ENCODE results near the gene ITGB7. TPM values are rescaled to one million over a fixed set of nuclear protein-coding genes. Genes with fewer than 3 reads are reported as not detected.
"Not testable (repeated sequence)": the region's sequence is repeated elsewhere in the genome, so short reads cannot be mapped to it uniquely, and the experiment has no call there.

Gene ITGB7
- total RNA-seq, 1 donor from 2014 or later: 1.6 TPM

DNA sequence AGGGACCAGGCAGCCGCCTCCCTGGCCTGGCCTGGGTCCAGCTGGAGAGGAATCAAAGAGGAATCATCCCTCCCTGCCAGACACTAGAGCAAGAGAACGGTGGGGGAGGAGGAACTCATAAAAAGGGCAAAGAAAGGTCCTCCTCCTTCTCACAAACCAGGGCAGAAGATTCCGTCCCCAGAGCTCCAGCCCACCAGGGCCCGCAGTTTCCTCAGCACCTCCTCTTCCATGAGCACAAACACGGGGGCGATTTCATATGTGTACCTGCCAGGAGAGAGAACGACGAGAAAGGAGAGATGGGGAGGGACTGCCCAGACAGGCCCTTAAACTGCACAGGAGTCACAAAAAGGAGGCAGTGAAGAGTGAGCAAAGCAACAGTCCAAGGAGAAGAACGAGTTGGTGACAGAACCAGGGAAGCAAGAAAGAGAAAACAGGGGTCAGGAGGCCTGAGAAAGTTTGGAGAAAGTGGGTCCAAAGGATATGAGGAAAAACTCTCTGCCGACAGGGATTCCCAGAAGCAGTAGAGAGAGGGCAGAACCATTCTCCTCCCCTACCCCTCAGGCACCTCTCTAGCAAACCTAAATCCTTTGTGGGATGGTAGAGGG is 35.2 kb downstream of the ITGB7 start:
- H3K9me3 ChIP-seq (ENCODE audit: control insufficient read depth in 3 of 3, low read length in 3 of 3): no peaks in the 10 kb centered on the region
- no peak overlapping the region for H3K4me3 ChIP-seq (ENCODE audit: low read length in 3 of 3)
- H3K36me3 ChIP-seq (ENCODE audit: control insufficient read depth in 3 of 3, insufficient read depth in 3 of 3, low read length in 3 of 3): peaks cover 17 to 36% (median 19%) of the 10 kb centered on the region in 3 donors
- no peak overlapping the region for H3K27ac ChIP-seq (ENCODE audit: low read depth, low read length)
- H3K9ac ChIP-seq (ENCODE audit: low read depth in 1 of 3, low read length in 3 of 3): no peak overlapping the region
- no peaks in the 10 kb centered on the region for H3K27me3 ChIP-seq (ENCODE audit: control insufficient read depth in 3 of 3, insufficient read depth in 3 of 3, low read length in 3 of 3)
- H3K4me1 ChIP-seq (ENCODE audit: control insufficient read depth in 3 of 3, insufficient read depth in 3 of 3, low read length in 3 of 3): peaks cover 0 to 3% (median 0%) of the 10 kb centered on the region in 3 donors

DNA sequence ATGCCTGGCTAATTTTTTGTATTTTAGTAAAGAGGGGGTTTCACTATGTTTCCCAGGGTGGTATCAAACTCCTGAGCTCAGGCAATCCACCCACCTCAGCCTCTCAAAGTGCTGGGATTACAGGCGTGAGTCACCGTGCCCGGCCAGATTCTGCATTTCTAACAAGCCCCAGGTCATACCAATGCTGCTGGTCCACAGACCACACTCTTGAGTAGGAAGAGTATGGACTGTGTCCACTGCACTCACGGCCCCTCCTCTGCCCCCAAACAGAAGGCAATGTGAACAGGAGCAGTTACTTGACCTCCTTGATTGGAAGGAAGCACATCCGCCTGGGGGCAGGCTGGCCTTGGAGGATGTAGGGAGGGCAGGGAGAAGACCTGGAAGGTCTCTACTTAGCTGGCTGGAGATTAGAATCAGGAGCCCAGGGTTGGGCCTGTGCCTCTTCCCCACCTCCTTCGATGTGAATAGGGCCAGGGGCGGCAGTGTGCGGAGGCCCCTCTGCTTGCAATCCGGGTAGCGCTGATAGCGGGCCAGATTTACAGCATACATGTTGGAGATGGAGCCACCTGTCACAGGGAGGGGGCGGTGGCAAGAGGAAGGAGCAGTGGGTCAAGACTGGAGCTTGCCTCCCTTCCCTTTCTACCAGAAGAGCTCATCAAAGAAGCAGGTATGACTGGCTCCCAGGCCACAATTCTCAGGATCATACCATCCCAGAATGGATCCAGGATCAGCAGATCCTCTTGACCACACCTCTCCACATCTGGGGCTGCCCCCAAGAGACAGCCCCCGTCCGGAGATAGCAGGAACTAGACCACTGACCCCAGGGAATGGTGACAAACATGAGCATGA is 36.0 kb downstream of the ITGB7 start:
- Histone ChIP-seq H3K27ac (ENCODE audit: low read depth, low read length) (no peak overlapping the region), H3K9me3 (ENCODE audit: control insufficient read depth in 3 of 3, low read length in 3 of 3) (no peaks in the 10 kb centered on the region), H3K36me3 (ENCODE audit: control insufficient read depth in 3 of 3, insufficient read depth in 3 of 3, low read length in 3 of 3) (peaks cover 17 to 37% (median 19%) of the 10 kb centered on the region in 3 donors), H3K27me3 (ENCODE audit: control insufficient read depth in 3 of 3, insufficient read depth in 3 of 3, low read length in 3 of 3) (no peaks in the 10 kb centered on the region), H3K9ac (ENCODE audit: low read depth in 1 of 3, low read length in 3 of 3) (no peak overlapping the region), H3K4me3 (ENCODE audit: low read length in 3 of 3) (no peak overlapping the region), H3K4me1 (ENCODE audit: control insufficient read depth in 3 of 3, insufficient read depth in 3 of 3, low read length in 3 of 3) (peaks cover 0 to 3% (median 0%) of the 10 kb centered on the region in 3 donors)

DNA sequence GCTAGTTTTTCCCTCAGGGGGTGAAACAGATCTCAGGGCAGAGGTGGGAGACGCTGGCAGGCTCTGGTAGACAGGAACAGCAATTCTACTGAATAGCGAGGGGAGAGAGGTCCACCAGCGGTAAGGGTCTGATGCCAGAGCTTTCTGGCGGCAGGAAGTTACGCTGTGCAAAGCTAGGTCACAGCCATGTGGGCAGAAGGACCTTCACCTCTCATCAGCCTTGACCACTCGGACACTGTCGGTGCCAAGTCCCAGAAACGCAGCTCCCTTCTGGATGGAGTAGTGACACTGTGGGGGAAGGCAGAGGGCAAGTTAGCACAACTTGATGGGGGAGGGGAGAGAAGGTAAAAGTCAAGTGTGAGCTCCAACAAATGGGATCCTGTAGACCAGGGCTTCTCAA is 36.8 kb downstream of the ITGB7 start:
- Histone ChIP-seq H3K27ac (ENCODE audit: low read depth, low read length) (no peak overlapping the region), H3K9me3 (ENCODE audit: control insufficient read depth in 3 of 3, low read length in 3 of 3) (no peaks in the 10 kb centered on the region), H3K27me3 (ENCODE audit: control insufficient read depth in 3 of 3, insufficient read depth in 3 of 3, low read length in 3 of 3) (no peaks in the 10 kb centered on the region), H3K9ac (ENCODE audit: low read depth in 1 of 3, low read length in 3 of 3) (no peak overlapping the region), H3K4me3 (ENCODE audit: low read length in 3 of 3) (no peak overlapping the region), H3K4me1 (ENCODE audit: control insufficient read depth in 3 of 3, insufficient read depth in 3 of 3, low read length in 3 of 3) (peaks cover 0 to 3% (median 0%) of the 10 kb centered on the region in 3 donors), H3K36me3 (ENCODE audit: control insufficient read depth in 3 of 3, insufficient read depth in 3 of 3, low read length in 3 of 3) (peaks cover 17 to 40% (median 19%) of the 10 kb centered on the region in 3 donors)

DNA sequence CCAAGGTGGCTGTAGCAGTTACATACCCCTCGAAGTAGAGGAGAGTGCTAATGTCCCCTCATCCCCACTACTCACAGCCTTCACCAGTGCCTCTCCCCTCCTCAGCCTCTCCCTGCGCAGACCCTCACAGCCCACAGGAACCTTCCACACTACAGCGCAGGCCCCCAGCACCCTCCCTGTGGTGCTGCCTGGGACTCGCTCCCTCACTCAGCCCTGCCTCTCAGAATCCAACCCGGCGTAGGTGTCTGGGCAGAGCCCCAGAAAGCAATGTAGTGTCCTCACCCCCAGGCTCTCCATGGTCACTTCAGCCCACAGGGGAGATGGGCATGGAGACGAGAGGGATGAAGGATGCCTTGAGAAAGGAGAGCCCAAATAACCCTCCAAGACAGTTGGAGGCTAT is 37.4 kb downstream of the ITGB7 start:
- no peak overlapping the region for H3K4me3 ChIP-seq (ENCODE audit: low read length in 3 of 3)
- no peaks in the 10 kb centered on the region for H3K27me3 ChIP-seq (ENCODE audit: control insufficient read depth in 3 of 3, insufficient read depth in 3 of 3, low read length in 3 of 3)
- H3K27ac ChIP-seq (ENCODE audit: low read depth, low read length): no peak overlapping the region
- H3K9me3 ChIP-seq (ENCODE audit: control insufficient read depth in 3 of 3, low read length in 3 of 3): no peaks in the 10 kb centered on the region
- no peak overlapping the region for H3K9ac ChIP-seq (ENCODE audit: low read depth in 1 of 3, low read length in 3 of 3)
- H3K4me1 ChIP-seq (ENCODE audit: control insufficient read depth in 3 of 3, insufficient read depth in 3 of 3, low read length in 3 of 3): peaks cover 0 to 3% (median 0%) of the 10 kb centered on the region in 3 donors
- peaks cover 17 to 40% (median 19%) of the 10 kb centered on the region in 3 donors for H3K36me3 ChIP-seq (ENCODE audit: control insufficient read depth in 3 of 3, insufficient read depth in 3 of 3, low read length in 3 of 3)

DNA sequence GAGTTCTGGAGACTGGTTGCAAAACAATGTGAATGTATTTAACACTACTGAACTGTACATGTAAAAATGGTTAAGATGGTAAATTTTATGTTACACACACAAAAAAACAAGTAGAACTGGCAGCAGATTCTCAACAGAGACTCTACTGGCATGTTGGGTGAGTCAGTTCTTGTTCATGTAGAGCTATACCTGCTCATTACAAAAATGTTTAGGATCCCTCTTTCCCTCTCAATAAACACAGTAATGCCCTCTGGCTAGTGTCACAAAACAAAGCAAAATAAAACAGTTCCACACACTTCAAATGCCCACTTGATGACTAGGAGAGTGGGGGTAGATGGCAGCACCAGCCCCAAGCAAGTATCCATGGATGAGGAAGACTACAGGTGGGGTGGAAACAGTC is 40.2 kb downstream of the ITGB7 start:
- no peaks in the 10 kb centered on the region for H3K9me3 ChIP-seq (ENCODE audit: control insufficient read depth in 3 of 3, low read length in 3 of 3)
- peaks cover 13 to 28% (median 13%) of the 10 kb centered on the region in 3 donors for H3K36me3 ChIP-seq (ENCODE audit: control insufficient read depth in 3 of 3, insufficient read depth in 3 of 3, low read length in 3 of 3)
- no peak overlapping the region for H3K4me3 ChIP-seq (ENCODE audit: low read length in 3 of 3)

DNA sequence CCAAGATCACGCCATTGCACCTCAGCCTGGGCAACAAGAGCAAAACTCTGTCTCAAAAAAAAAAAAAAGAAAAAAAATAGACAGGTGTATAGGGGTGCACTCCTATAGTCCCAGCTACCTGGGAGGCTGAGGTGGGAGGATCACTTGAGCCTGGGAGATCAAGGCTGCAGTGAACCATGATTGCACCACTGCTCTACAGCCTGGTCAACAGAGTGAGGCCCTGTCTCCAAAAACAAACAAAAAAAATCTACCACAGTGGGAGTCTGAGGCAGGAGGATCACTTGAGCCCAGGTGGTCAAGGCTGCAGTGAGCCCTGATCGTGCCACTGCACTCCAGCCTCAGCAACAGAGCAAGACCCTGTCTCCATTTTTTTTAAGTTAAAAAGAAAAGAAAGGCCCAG is 44.0 kb downstream of the ITGB7 start:
- H3K9me3 ChIP-seq (ENCODE audit: control insufficient read depth in 3 of 3, low read length in 3 of 3); H3K27me3 ChIP-seq (ENCODE audit: control insufficient read depth in 3 of 3, insufficient read depth in 3 of 3, low read length in 3 of 3); H3K27ac ChIP-seq (ENCODE audit: low read depth, low read length); H3K4me1 ChIP-seq (ENCODE audit: control insufficient read depth in 3 of 3, insufficient read depth in 3 of 3, low read length in 3 of 3); H3K4me3 ChIP-seq (ENCODE audit: low read length in 3 of 3); H3K9ac ChIP-seq (ENCODE audit: low read depth in 1 of 3, low read length in 3 of 3): not testable (repeated sequence)
- H3K36me3 ChIP-seq (ENCODE audit: control insufficient read depth in 3 of 3, insufficient read depth in 3 of 3, low read length in 3 of 3): peaks cover 9 to 26% (median 10%) of the 10 kb centered on the region in 3 donors

More for the DNA sequence above, 40.2 kb downstream of the ITGB7 start:
- Histone ChIP-seq H3K9ac (ENCODE audit: low read depth in 1 of 3, low read length in 3 of 3) (no peak overlapping the region), H3K27me3 (ENCODE audit: control insufficient read depth in 3 of 3, insufficient read depth in 3 of 3, low read length in 3 of 3) (no peaks in the 10 kb centered on the region), H3K27ac (ENCODE audit: low read depth, low read length) (no peak overlapping the region), H3K4me1 (ENCODE audit: control insufficient read depth in 3 of 3, insufficient read depth in 3 of 3, low read length in 3 of 3) (peaks cover 0 to 3% (median 0%) of the 10 kb centered on the region in 3 donors)

DNA sequence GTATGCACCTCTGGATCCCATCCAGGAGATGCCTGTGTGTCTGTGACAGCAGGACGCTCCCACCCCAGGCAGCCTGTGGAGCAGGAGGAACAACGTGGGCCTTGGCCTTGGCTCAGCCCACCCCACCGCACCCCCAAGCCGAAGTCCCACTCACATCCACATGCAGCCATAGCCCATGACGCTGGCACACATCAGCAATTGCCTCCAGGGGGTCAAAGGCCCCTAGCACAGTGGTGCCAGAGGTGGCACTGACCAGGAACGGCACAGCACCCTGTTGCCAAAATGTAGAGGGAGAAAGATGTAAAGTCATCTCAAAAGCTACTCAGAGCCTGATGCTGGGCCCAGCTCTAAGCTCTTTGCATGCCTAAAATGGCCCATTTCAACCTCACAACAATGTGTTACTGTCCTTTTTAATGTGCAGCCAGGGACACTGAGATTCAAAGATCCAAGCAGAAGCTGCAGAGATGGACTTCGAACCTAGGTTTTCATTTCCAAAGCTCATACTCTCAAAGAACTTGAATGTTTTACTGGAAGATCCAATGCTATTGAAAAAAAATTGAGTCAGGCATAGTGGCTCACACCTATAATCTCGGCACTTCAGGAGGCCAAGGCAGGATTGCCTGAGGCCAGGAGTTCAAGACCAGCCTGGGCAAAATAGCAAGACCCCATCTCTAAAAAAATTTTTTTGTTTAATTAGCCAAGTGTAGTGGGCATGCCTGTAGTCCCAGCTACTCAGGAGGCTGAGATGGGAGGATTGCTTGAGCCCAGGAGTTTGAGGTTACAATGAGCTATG is 45.7 kb downstream of the ITGB7 start:
- H3K36me3 ChIP-seq (ENCODE audit: control insufficient read depth in 3 of 3, insufficient read depth in 3 of 3, low read length in 3 of 3): peaks cover 9 to 20% (median 12%) of the 10 kb centered on the region in 3 donors
- no peaks in the 10 kb centered on the region for H3K9me3 ChIP-seq (ENCODE audit: control insufficient read depth in 3 of 3, low read length in 3 of 3)
- no peak overlapping the region for H3K4me3 ChIP-seq (ENCODE audit: low read length in 3 of 3)
- no peak overlapping the region for H3K27ac ChIP-seq (ENCODE audit: low read depth, low read length)
- no peak overlapping the region for H3K9ac ChIP-seq (ENCODE audit: low read depth in 1 of 3, low read length in 3 of 3)
- no peaks in the 10 kb centered on the region for H3K27me3 ChIP-seq (ENCODE audit: control insufficient read depth in 3 of 3, insufficient read depth in 3 of 3, low read length in 3 of 3)
- peaks cover 0 to 3% (median 0%) of the 10 kb centered on the region in 3 donors for H3K4me1 ChIP-seq (ENCODE audit: control insufficient read depth in 3 of 3, insufficient read depth in 3 of 3, low read length in 3 of 3)

DNA sequence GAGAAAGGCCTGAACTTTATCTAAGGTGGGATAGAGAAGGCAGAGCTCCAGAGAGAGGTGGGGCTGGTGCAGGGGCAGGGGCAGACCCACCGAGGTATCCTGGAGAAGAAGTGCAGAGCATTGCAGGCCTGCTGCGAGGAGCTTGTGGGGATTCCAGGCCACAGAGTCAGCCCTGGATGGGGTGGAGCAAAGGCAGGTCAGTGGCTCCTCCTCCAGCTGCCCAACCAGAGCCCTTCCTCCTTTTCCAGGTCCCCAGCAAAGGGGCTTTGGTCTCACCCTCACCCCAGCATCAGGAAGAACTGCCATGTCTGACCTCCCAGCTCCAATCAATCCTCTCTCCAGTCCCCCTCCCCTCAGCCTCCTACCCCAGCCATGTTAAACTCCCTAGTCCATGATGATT is 46.4 kb downstream of the ITGB7 start:
- Histone ChIP-seq H3K27ac (ENCODE audit: low read depth, low read length) (no peak overlapping the region), H3K9ac (ENCODE audit: low read depth in 1 of 3, low read length in 3 of 3) (no peak overlapping the region), H3K4me3 (ENCODE audit: low read length in 3 of 3) (no peak overlapping the region), H3K4me1 (ENCODE audit: control insufficient read depth in 3 of 3, insufficient read depth in 3 of 3, low read length in 3 of 3) (peaks cover 0 to 3% (median 0%) of the 10 kb centered on the region in 3 donors), H3K9me3 (ENCODE audit: control insufficient read depth in 3 of 3, low read length in 3 of 3) (no peaks in the 10 kb centered on the region), H3K27me3 (ENCODE audit: control insufficient read depth in 3 of 3, insufficient read depth in 3 of 3, low read length in 3 of 3) (no peaks in the 10 kb centered on the region), H3K36me3 (ENCODE audit: control insufficient read depth in 3 of 3, insufficient read depth in 3 of 3, low read length in 3 of 3) (peaks cover 9 to 19% (median 12%) of the 10 kb centered on the region in 3 donors)

DNA sequence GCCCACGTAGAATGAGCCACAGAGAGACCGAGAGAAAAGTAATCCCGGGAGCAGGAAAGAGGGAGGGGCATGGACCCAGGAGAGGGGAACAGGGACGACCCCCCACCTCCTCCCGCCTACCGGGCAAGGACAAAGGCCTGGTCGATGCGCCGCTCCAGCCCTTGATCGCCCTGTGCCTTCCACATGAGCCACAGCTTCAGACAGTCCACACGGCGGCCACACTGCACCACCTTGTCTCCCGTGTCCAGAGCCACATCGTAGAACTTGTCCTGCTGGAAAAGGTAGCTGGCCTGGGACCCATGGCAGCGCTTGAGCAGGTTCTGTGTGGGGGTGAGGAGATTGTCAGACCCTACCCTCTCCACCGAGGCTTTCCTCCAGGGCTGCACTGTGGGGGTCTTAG is 47.1 kb downstream of the ITGB7 start:
- Histone ChIP-seq H3K4me1 (ENCODE audit: control insufficient read depth in 3 of 3, insufficient read depth in 3 of 3, low read length in 3 of 3) (peaks cover 0 to 3% (median 0%) of the 10 kb centered on the region in 3 donors), H3K9ac (ENCODE audit: low read depth in 1 of 3, low read length in 3 of 3) (no peak overlapping the region), H3K27ac (ENCODE audit: low read depth, low read length) (no peak overlapping the region), H3K9me3 (ENCODE audit: control insufficient read depth in 3 of 3, low read length in 3 of 3) (no peaks in the 10 kb centered on the region), H3K36me3 (ENCODE audit: control insufficient read depth in 3 of 3, insufficient read depth in 3 of 3, low read length in 3 of 3) (peaks cover 9 to 18% (median 12%) of the 10 kb centered on the region in 3 donors), H3K27me3 (ENCODE audit: control insufficient read depth in 3 of 3, insufficient read depth in 3 of 3, low read length in 3 of 3) (no peaks in the 10 kb centered on the region), H3K4me3 (ENCODE audit: low read length in 3 of 3) (no peak overlapping the region)
